Measurements from ENCODE around the gene COL9A3. TPM values are rescaled to one million over a fixed set of nuclear protein-coding genes. Genes with fewer than 3 reads are reported as not detected.

Gene COL9A3
- total RNA-seq, 1 donor from 2014 or later, result 0.99 TPM

DNA sequence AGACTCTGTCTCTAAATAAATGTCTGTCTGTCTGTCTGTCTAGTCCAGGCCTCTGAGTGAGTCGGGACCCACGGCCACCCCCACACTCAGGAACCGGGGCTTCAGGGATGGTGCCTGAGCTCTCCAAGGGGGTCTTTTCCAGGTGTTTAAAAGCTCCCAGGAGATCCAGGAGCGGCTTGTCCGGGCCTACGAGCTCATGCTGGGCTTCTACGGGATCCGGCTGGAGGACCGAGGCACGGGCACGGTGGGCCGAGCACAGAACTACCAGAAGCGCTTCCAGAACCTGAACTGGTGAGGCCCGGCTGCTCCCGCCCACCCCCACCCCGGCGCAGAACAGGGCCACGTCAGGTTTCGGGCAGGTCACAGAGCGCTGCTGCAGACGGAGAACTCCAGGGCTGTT, 5.5 kb upstream of the COL9A3 start:
- DNase-seq (ENCODE audit: low read depth in 2 of 2), result no peak

DNA sequence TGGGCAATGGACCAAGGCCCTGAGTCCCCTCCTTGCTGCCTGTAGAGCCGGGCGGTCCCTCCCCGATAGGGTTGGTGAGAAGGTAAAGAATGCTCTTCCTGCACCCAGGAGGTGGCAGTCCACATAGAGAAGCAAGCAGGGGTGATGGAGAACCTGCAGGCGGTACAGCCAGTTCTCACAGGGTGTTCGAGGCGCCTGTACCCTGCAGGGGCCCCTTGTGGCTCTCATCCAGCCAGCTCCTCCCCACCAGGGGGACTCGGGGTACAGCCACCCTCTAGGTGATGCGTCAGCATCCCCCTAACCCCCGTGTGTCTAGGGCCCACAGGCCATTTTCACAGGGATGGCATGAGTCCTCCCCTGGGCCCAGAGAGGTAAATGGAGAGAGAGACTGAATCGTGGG, 5.1 kb upstream of the COL9A3 start:
- DNase-seq (ENCODE audit: low read depth in 2 of 2), result no peak

DNA sequence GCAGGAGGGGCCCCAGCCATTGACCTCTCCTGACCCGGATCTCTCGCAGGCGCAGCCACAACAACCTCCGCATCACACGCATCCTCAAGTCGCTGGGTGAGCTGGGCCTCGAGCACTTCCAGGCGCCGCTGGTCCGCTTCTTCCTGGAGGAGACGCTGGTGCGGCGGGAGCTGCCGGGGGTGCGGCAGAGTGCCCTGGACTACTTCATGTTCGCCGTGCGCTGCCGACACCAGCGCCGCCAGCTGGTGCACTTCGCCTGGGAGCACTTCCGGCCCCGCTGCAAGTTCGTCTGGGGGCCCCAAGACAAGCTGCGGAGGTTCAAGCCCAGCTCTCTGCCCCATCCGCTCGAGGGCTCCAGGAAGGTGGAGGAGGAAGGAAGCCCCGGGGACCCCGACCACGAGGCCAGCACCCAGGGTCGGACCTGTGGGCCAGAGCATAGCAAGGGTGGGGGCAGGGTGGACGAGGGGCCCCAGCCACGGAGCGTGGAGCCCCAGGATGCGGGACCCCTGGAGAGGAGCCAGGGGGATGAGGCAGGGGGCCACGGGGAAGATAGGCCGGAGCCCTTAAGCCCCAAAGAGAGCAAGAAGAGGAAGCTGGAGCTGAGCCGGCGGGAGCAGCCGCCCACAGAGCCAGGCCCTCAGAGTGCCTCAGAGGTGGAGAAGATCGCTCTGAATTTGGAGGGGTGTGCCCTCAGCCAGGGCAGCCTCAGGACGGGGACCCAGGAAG, 4.5 kb upstream of the COL9A3 start:
- no peak for DNase-seq (ENCODE audit: low read depth in 2 of 2)

DNA sequence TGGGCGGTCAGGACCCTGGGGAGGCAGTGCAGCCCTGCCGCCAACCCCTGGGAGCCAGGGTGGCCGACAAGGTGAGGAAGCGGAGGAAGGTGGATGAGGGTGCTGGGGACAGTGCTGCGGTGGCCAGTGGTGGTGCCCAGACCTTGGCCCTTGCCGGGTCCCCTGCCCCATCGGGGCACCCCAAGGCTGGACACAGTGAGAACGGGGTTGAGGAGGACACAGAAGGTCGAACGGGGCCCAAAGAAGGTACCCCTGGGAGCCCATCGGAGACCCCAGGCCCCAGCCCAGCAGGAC, 4.0 kb upstream of the COL9A3 start:
- DNase-seq (ENCODE audit: low read depth in 2 of 2), result no peak

DNA sequence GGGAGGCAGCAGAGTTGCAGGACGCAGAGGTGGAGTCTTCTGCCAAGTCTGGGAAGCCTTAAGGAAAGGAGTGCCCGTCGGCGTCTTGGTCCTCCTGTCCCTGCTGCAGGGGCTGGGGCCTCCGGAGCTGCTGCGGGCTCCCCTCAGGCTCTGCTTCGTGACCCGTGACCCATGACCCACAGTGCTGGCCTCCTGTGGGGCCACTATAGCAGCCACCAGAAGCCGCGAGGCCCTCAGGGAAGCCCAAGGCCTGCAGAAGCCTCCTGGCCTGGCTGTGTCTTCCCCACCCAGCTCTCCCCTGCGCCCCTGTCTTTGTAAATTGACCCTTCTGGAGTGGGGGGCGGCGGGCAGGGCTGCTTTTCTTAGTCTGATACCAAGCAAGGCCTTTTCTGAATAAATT, 3.3 kb upstream of the COL9A3 start:
- DNase-seq (ENCODE audit: low read depth in 2 of 2), result no peak

DNA sequence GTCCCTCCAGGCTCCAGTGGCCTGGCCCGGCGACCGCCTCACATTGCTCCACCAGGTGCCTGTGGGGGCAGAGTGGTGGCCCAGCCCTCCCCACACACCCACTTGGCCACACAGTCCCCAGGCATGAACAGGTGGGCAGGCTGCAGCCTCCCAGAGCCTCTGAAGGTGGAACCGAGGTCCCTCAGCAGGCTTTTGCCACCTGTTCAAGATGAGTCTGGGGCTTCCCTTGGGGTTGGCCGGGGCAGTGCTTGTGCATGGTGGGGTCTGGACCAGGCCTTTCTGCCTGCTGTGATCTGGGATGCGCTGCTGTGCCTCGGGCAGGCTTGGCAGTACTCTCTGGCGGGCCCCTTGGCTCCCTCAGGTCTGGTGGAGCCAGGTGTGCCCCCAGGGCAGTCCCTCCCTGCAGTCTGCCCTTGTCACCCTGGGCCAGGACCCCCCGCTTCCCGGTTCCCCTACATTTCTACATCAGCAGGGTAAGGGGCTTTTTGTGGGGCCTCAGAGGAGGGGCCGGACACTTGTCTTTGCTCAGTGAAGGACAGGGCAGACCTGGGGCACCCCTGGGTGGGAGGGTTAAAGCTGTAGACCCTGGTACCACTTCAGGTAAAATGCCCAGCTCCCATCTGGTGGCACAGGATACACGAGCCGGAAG, 2.7 kb upstream of the COL9A3 start:
- DNase-seq (ENCODE audit: low read depth in 2 of 2), result no peak

DNA sequence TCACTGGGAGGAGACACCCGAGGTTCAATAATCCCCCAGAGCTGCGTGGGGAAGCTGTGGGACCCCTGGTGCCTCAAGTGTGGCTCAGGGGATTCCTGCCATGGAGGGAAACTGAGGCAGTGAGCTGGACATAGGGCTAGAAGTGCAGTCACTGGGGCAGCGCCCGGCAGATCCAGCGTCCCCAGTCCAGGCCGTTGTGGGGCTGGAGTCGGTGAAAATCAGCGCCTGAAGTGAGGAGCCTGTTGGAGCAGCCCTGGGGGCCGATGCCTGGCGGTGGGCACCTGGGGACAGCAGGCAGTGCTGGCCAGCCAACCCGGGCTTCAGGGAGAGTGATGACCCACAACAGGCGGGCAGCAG, 2.2 kb upstream of the COL9A3 start:
- no peak for DNase-seq (ENCODE audit: low read depth in 2 of 2)

DNA sequence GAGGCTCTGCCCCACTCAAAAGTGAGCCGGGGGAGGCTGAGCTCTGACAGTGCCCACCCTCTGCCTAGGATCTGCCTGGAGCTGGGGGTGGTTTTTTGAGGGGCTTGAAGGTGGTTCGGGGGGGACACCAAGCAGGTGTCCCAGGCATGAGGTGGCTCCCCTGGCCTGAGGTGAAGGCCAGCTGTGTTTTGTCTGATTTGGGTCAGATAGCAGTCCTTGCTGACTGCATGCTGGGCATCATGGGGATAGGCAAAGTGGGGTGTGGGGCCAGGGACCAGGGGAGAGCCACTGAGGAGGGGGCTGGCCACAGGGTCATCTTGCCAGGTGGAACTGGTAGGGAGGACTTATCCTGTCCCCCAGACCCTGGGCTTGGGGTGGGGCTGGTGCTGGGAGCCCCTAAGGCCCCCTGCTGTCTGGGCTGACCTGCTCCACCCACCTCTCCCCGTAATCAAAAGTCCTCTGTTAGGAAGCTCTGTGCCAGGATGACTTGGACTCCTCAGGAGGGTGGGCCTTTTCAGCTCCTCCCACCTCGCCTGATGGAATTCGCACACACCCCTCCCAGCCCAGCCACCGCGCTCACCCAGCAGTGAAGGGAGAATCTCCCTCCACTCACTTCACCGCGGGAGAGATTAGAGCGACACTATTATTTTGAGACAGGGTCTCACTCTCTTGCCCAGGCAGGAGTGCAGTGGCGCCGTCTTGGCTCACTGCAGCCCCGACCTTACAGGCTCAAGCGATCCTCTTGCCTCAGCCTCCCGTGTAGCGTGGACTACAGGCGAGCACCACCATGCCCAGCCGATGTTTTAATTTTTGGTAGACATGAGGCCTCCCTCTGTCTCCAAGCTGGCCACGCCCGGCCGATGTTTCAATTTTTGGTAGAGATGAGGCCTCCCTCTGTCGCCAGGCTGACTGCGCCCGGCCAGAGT, 1.5 kb upstream of the COL9A3 start:
- no peak for DNase-seq (ENCODE audit: low read depth in 2 of 2)

DNA sequence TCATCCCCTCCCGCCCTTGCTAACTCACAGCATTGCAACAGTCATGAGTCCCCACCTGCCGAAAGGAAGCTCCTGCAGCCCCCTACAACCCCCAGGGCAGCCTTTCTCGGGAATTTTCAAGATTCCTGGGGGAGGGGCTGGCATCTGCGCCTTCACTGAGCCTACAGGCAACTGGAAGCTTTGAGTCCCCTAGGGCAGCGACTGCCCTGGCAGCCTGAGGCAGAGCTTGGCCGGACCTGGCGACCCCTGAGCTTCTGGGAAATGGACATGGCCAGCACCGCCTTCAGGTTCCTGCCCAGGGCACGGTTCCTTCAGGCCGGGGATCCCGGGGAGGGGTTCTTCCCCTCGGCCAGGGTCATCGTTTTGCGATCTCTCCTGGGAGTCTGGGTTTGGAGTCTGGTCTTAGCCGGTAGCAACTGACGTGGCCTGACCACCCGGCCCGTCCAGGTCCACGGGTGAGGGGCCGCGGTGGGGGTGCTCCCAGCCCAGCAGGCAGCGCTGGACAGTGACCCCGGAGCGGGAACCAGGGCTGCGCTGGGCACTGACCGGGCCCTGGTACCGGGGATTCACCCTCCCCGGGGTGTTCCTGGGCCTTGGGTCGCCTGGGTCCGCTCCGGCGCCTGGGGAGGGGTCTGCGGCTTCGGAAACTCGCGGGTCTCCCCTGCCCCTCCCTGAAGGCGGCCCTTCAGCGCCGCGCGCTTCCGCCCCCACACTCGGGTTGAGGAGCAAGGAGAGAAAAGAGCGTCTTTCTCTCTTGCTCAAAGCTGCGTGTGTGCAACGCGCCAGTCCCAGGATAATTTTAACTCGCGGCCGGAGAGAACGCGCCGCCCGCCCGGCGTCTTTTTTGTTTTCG, 593 bp upstream of the COL9A3 start:
- DNase-seq (ENCODE audit: low read depth in 2 of 2), result no peak

DNA sequence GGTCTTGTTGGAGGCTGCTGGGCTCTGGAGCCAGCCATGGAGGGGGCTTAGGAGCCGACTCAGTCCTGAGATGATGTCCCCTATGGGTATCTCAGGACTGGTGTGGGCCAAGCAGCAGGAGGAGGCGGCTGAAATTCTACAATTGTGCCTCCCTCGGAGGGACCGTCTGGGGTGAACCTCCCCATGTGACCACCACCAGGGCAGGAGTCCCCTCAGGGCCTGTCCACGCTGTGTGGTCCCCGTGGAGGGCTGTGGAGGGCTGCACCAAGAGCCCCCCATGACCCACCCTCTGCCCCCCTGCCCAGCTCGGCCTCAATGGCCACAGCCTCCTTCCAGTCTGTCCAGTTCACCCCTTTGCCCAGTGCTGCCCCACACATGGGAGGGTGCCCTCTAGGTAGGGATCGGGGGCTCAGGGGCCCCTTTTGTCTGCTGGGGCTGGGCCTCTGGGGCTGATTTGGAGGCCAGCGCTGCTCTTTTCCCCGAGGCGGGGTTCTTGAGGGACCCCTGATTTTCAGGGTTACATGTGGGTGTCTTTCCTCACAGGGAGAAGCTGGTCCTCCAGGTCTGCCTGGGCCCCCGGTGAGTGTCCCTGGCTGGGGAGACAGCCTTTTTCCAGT, 1.2 kb downstream of the COL9A3 start:
- DNase-seq (ENCODE audit: low read depth in 2 of 2), result no peak

DNA sequence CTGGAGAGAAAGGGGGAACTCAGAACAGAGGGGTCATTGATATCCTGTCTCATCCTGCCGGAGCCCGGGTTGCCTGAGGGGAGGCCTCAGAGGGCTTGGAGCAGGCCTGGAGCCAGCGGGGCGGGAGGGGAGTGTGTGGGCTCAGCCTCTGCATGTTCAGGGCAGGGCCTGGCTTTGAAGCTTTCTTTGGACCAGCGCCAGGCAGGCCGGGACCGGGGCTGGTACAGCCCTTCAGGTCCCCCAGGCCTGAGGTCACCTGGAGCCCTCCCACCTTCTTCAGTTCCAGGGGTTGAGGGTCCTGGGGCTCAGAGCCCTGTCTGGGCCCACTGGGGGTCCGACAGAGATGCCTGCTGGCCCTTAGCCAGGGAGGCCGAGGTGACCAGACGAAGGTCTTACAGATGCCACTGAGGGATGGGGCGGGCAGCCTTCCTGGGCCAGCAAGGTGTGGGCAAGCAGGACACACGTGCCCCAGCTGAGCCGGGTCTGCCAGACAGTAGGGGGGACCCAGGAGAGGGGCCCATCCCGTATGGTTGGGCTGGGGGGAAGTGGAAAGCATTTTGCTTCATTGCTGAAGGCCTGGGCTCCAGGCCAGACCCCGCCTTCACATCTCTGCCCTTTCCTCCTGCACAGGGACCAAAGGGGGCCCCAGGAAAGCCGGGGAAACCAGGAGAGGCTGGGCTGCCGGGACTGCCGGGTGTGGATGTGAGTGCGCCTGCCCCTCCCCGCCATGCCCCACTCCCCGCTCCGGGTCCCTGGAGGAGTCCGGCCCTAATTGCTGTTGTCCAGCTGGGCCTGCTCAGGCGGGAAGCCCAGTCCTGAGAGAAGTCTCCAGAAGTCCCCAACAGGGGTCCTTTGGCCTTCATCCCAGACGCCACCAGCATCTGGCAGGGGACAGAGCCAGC, 2.0 kb downstream of the COL9A3 start:
- DNase-seq (ENCODE audit: low read depth in 2 of 2), result peak; percentile 17 to 67

DNA sequence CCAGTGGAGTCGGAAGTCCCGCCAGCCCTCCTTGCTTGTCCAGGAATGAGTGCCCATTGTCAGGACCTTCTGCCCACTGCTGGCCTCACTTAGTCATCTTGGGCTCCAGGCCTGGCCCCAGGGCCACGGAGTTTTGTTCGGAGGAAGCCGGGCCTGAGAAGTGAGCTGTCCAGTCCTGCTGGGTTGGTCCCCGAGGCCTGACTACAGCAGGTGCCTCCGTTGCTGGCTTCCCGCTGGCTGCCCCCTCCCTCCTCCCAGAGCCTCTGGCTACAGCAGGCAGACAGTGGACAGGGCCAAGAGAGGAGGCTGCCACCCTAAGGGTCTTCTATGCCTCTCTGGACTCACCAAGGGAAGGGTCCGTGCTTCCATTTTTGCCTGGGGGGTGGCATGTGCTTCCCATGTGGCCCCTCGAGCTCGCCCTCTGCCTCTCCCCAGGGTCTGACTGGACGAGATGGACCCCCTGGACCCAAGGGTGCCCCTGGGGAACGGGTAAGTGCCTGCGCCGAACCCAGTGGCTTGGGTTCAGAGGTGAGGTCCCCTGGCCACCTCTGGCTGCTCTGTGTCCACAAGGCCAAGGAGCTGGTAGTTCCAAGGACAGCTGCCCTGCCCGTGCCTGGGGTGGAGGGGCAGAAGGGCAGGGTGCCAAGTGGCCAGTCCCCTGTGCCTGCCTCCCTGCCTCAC, 2.8 kb downstream of the COL9A3 start:
- peak; percentile 27 to 58 for DNase-seq (ENCODE audit: low read depth in 2 of 2)

DNA sequence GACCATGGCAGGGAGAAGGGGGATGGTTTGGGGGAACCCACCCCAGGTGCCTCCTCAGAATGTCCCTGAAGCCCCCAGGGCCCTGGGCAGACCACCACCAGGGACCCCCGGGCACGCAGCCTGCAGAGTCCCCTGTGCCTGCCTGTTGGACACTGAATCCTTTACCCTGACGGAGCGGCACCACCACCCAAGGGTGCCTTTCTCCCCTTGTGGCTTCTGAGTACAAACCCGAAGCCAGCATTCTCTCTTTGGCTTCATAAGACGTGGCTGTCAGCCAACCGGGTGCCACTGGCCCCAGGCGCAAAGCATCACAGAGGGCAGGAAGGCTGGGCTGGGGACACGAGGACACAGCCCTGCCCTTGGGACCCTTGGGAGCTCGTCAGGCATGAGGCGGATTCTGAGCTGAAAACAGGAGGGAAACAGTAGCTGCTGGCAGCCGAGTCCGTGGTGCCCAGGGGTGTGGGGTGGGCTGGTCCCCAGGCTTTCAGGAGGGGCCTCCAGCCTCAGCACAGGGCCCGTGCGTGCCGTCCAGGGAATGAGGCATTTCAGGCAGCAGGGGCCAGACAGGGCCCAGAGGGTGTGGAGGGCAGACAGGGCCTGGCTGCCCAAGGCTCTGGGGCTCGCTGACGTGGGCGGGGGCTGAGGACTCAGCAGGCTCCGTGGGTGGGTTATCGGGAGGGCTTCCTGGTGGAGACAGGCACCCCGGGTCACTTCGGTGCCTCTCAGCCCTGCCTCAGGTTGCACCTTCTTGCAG, 3.5 kb downstream of the COL9A3 start:
- no peak for DNase-seq (ENCODE audit: low read depth in 2 of 2)

DNA sequence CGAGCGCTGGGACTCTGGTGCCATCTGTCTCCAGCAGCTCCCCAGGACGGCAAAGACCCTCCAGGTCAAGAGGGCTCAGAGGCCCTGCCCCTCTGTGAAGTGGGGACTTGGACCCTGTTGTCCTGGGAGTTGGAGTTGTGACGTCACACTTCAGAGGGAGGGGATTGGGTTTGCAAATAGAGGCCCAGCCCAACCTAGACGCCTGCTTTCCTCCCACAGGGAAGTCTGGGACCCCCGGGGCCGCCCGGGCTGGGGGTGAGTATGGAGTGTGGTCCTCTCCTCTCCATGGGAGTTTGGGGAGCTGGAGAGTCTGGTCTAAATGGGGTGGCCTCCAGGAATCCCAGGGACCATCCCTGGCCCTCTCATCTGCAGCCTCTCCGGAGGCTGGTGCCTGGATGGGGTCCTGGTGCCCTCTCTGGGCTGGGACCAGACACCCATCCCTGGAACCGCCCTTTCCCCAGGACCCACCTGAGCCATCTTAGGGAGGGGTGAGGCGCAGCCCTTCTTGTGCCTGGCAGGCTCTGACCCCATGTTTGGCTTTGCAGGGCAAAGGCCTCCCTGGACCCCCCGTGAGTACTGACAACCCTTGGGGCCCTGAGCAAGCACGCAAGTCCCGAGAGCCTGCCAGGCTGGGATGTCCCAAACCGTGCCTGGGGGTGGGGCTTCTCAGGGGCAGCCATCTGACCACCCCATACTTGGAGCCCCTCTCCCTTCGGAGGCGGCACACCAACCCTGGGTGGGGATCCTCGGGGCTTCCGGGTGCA, 4.3 kb downstream of the COL9A3 start:
- no peak for DNase-seq (ENCODE audit: low read depth in 2 of 2)

DNA sequence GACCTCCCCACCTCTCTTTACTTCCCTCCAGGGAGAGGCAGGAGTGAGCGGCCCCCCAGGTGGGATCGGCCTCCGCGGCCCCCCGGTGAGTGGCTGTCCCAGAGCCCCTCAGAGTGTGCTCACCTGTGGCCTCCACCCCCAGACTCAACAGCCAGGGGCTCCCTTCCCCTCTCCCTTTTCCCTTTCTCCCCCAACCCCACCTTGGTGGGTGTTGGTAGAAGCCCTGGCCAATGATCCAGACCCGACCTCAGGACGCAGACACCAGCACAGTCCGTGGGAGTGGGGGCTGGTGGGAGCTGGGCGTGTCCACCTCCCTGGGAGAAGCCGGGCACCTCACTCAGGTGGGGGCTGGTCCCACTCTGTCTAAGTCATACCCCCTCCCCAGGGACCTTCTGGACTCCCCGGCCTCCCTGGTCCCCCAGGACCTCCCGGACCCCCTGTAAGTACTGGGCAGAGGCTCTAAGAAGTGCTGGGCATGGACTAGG, 4.9 kb downstream of the COL9A3 start:
- DNase-seq (ENCODE audit: low read depth in 2 of 2), result no peak

DNA sequence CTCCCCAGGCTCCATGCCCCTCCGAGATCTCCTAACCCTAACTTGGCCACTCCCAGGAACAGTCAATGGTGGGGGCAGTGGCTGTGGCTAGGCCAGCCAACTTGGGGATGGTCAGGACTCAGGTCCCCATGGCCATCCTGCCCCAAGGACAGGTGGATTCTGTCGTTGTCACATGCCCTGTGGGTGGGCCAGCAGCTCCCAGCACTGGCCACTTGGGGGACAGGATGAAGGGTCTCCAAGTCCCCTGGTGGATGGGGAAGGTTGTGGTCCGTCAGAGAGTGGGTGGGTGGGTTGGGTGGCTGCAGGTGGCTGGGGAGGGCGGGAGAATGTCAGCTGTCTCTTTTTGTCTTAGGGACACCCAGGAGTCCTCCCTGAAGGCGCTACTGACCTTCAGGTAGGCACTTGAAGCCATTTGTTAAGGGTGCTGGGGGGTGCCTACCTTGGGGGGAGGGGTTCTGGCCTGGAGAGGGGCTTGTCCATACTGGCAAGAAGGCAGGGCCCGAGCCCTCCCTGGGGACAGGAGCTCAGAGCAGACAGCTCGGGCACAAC, 5.5 kb downstream of the COL9A3 start:
- no peak for DNase-seq (ENCODE audit: low read depth in 2 of 2)

DNA sequence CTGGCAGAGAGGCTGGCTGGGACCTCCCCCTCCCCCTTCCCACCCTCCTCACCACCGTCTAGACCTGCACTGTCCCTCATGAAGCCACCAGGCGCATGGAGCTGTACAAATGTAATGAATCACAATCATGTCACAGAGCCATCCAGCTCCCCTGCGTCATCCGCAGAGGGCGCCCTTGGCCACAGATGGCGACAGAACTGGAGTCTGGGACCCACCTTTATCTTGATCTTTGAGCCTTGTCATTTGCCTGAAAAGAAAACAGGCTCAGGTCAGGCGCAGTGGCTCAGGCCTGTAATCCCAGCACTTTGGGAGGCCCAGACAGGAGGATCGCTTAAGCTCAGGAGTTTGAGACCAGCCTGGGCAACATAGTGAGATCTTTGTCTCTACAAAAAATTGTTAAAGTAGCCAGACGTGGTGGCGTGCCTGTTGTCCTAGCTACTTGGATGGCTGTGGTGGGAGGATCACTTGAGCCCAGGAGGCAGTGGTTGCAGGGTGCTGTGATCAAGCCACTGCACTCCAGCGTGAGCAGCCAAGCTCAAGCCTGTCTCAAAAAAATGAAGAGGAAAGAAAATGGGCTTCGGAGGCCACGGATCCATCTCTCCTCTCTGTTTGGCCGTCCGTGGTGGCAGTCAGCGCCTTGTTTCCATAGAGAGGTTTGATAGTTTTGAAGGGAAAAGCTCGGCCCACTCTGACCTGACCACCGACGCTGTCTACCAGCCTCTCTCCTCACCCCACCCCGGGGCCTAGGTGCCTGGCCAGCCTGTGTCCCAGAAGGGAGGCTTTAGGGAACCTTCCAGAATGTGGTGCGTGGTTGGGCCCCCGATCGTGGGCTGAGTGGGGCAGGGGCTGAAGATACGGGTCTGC, 6.2 kb downstream of the COL9A3 start:
- peak; percentile 37 to 77 for DNase-seq (ENCODE audit: low read depth in 2 of 2)

All from lung microvascular endothelial cell (primary cell).